Eye (tissue), 1 donor: ENCODE results near the gene KHNYN.

Experiments used
- DNase-seq: peaks from one replicate; pipeline ENCODE4 v3.0.0-alpha.2; 2015

KHNYN gene

DNA sequence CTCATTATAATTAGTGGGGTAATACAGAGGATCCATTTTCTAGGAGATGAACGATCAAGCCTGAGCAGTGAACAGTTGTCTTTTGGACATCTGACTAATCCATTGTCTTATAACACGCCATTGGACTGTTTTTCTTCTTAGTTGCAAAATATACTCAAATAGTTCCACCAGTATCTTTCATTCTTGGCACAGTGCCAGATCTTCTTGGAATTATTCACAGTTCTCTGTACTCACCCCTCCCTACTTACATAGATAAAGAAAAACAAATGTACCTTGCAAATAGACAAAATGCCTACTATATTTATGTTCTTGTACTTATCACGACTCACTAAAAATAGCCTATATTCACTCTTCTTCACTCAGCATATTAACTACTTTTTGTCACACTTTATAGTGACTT lies 4.0 kb upstream of the KHNYN start:
- DNase-seq, result peak; percentile 46

DNA sequence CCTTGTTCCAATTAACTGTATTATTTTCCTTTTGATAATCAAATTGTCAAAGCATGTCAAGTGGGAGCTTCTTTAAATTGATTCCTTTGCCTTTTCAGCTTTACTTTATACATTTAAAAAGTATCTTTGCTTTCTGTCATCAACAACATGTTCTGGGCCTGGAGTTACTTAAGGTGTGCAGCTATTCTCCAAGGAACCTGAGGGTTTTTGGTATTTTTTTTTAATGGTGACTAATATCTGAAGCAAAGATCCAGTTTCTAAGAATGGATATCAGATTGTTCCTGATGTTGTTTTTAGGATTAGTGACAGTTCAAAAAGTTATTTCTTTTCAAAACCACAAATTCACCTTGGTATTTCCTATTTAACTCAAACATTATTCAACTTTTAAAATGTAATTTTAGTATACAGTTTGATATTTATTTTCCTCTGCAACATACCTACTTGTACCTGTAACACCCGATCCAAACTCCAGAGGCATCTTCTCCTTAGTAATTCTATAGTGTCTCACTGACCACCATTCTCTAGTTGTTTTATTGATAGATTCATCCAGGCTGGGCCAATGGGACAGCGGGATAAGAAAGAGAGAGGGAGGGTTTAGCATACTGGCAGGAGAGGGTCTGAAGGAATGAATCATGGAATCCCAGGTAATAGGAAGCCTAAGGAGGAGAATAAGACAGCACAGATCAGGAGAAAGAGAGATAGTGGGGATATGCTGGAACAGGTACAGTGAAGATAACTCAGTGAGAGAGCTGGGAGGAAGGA lies 3.4 kb upstream of the KHNYN start:
- no peak for DNase-seq

DNA sequence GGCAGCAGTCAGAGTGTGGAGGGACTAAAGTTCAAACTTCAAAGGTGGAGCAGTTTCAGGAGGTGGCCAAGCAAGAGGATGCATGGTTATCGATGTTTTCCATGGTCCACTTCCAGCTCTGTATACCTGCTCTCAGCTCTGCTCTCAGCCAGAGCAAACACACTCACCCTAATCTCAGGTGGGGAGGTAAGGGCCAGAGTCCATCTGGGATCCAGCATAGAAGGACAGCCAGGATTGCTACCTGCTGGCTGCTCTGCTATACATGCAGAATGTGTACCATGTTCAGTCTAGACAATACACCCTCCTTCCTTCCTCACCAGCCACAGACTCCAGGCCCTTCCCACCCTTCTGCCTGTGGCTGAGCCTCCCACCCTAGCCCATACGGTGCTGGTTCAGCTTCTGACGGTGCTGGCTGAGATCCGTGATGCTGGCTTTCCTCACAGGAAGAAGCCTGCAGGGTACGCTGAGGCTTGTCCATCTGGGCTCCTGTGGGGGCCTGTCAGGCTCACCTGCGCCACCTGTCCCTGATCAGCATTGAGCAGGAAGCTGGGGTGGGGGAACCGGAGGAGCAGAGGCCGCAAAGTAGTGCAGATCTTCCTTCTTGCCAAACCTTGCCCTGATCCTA lies 2.7 kb upstream of the KHNYN start:
- no peak for DNase-seq

DNA sequence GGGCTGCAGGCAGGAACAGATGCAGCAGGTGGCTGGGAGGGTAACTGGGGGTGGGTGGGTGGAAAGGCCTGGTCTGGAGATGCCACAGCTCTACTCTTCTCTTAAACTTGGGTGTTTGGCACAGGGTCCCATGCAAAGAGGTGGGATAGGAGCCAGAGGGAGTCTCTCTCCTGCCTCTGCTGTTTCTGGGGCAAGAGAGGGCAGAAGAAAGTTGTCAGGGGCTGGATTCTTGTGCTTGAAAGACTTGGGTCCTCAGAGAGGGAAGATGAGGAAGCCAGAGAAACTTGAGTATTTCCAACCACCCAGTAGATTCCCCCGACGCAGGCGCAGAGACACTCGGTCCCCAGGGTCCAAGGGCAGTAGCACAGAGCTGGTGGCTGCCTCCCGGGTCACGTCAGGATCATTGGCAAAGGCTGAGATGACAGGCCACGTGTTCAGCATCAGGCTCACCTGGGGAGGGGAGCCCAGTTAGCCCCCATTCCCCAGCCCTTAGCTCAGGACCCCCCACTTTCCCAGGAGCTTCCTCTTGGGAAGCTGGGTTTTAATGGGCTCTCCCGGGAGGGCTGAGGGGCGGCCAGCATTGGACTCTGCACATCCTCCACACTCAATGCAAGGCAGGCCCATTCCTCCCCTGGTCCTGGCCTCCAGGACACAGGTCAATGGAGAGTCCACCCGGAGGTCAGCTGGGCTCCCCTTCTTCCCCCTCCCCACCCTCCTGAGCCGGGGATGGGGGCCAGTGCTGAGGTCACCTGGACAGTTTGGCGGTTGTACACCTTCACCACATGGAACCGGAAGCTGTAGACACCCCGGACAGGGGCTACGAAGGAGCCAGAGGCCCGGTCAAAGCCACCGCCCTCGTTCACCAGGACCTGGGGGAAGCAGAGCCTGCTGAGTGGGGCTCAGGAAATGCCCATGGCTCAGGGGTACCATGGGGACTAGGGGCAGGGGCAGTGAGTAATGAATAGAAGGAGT lies 1.9 kb upstream of the KHNYN start:
- no peak for DNase-seq

DNA sequence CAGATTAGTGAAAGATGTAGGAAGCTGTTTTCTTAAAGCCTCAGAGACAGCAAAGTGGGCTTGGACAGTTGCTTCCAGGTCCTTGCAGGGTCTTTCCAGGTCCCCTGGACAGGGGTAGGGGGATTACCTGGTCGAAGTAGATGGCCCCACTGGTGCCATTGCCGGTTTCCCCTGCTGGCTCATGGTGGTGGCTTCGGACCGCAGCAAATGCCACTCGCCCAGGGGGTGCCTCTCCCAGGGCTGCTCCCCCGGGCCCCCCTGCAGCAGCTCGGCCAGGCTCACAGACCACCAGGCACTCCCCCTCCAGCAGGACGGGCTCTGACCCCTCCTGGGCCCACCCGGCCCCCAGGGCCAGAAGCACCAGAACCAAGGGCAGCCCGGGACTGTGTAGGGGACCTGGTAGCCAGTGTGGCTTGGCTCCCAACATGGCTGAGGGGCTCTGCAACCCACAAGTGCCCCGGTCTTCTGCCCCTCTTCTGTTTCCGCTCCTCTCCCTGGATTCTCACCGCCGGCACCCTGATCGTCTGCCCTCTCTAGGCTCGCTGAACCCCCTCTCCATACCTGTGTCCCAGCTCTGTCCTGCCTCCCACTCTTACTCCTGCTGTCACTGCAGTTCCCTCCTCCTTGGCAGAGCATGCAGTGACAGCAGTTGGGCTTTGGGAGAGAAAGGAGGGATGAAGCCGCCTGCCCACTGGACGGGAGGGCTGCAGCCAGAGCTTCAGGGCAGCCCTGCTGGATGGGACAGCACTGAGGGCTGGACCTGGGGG lies 943 bp upstream of the KHNYN start:
- no peak for DNase-seq

DNA sequence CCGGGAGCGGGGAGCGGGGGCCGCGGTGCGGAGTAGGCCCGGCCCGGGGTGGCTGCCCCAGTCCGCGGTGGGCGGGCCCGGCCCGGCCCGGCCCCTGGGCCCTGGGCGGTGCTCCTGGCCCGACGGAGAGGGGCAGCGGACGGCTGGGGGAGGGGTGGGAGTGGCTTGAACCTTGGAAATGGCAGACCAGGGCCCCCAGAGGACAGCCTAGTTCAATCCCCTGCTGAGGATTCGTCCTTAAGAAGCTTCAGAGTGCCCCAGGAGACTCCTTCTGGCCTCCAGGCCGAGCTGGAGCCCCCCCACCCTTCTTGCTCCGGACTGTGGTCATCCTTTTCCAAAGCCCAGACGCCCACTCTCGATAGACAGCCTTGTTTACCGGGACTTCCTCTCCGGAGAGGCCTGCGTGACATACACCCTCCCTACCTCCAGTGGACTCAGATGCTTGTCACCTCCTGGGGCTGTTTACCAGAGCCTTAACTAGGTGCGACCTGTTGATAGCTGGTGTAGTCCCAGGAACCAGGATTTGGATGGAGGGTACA lies 458 bp downstream of the KHNYN start:
- peak; percentile 82 for DNase-seq

DNA sequence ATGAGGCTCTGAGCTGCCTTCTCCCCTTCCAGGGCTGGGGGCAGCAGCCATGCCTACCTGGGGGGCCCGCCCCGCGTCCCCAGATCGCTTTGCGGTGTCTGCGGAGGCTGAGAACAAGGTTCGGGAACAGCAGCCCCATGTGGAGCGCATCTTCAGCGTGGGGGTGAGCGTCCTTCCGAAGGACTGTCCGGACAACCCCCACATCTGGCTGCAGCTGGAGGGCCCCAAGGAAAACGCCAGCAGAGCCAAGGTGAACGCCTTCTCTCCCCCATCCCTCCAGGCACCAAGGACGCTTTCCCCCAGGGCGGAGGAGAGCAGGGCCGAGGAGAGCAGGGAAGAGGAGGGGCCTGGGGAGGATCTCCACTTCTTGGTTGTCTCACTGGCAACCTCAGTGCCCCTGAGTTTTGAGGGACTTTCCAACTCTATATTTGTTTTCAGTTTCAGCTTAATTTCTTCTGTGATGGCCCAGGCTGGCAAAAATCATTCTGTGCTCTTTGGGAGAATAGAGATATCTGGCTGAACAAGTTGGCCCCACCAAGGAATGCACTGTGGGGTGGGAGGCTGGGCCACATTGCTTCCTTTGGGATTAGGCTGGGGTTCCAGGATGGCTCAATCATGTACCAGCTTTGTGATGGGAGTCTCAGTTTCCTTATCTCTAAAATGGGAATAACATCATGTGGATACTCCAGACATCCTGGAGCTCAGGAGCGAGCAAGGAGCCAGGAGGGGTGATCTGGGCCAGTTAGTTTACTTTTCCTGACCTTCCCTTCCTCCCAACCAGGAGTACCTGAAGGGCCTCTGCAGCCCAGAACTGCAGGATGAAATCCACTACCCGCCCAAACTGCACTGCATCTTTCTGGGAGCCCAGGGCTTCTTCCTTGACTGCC lies 1.2 kb downstream of the KHNYN start:
- peak; percentile 50 for DNase-seq

DNA sequence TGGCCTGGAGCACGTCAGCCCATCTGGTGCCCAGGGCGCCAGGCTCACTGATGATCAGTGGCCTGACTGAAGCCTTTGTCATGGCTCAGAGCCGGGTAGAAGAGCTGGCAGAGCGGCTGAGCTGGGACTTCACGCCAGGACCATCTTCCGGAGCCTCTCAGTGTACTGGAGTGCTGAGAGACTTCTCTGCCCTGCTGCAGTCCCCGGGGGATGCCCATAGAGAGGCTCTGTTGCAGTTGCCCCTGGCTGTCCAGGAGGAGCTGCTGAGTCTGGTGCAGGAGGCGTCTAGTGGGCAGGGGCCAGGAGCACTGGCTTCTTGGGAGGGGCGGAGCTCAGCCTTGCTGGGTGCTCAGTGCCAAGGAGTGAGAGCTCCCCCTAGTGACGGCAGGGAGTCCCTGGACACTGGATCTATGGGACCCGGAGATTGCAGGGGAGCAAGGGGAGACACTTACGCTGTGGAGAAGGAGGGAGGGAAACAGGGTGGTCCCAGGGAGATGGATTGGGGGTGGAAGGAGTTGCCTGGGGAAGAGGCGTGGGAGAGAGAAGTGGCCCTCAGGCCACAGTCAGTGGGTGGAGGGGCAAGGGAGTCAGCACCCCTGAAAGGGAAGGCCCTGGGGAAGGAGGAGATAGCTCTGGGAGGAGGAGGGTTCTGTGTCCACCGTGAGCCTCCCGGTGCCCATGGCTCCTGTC lies 2.0 kb downstream of the KHNYN start:
- peak; percentile 94 for DNase-seq

DNA sequence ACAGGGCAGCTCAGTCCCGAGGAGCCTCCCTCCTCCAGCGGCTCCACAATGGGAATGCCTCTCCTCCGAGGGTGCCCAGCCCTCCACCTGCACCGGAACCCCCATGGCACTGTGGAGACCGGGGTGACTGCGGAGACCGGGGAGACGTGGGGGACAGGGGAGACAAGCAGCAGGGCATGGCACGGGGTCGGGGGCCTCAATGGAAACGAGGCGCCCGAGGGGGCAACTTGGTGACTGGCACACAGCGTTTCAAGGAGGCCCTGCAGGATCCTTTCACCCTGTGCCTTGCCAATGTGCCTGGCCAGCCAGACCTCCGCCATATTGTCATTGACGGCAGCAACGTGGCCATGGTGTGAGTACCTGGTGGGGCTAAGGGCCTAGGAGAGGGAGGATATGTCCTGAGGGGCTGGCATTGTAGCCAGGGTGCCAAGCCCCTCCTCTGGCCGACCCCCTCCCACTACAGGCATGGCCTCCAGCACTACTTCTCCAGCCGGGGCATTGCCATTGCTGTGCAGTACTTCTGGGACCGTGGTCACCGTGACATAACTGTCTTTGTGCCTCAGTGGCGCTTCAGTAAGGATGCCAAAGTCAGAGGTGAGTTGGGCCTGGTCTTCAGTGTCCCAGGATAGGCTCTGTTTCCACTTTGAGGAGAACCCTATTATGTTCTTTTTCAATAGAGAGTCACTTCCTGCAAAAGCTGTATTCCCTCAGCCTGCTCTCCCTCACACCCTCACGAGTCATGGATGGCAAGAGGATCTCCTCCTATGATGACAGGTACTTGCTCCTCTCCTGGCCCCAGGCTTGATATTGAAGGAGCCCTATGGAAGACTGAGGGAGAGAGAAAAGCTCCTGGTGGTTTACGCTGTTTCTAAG lies 2.7 kb downstream of the KHNYN start:
- no peak for DNase-seq

DNA sequence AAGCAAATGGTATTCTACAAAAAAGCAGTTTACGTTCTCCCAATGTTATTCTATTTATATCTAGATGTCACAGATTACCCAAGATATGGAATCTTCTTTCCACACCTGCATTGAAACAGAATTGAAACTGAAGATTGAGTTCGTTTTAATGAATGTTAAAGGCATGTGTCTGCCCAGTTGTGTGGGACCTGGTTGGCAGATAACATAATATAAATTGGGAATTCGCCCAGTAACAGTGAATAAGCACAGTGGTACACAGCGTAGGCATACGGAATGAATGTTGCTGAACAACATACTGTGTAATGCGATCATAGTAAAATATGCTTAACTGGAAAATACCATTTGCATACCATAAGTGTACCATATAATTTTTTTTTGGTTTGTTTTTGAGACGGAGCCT lies 4.3 kb downstream of the KHNYN start:
- DNase-seq, result no peak

DNA sequence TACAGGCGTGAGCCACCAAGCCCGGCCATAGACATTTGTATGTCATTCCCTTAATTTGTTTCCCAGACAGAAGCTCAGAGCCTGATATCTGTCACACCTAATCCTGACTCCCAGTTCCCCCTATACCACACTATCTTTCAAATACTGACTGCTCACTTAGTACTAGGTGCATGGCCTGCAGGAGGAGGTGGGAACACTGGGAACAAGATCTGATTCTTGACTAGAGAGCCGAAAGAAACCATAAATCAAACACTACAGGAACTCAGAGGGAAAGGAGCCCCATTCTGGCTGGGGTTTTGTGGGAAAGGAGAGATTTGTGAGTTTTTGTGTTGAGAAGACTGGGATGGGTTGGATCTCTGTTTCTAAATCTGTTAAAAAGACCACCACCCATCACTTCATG lies 4.9 kb downstream of the KHNYN start:
- no peak for DNase-seq

DNA sequence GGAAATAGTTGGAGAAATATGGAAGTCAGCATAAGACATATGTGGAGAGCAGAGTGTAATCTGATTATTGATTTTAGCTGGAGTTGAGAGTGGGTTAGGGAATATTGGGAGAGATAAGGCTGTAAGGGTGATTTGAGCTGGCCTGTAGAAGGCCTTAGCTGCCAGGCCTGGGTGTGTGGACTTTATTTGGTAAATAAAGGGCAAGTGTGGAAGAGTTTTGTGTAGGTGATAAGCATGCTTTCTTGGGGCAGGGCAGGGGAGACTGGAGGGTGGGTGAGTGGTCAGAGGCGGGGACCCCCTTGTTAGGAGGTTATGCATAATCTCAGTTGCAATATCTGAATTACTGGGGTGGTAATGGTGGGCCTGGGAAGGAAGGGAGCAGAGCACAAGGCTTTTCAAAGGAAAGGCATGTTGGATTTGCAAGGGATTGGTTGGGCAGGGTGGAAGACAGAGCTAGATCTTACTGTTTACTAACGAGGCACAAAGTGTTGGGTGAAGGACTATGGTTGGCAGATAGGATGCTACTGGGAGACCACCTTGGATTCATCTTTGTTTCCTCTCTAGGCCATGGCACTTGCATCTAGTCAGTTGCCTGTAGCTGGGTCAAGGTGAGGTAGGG lies 5.5 kb downstream of the KHNYN start:
- DNase-seq, result no peak

DNA sequence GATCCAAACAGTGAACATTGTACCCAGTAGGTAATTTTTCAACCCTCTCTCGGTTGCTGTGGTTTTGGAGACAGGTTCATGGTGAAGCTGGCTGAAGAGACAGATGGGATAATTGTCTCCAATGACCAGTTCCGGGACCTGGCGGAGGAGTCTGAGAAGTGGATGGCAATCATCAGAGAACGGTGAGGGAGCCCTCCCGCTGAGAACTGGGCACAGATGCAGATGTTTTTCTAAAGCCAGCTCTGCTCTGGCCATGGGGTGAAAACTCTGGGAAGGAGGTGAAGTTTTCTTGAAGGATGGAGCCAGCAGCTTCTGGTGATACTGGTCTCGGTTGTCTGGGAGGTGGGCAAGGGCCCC lies 6.2 kb downstream of the KHNYN start:
- DNase-seq, result no peak

DNA sequence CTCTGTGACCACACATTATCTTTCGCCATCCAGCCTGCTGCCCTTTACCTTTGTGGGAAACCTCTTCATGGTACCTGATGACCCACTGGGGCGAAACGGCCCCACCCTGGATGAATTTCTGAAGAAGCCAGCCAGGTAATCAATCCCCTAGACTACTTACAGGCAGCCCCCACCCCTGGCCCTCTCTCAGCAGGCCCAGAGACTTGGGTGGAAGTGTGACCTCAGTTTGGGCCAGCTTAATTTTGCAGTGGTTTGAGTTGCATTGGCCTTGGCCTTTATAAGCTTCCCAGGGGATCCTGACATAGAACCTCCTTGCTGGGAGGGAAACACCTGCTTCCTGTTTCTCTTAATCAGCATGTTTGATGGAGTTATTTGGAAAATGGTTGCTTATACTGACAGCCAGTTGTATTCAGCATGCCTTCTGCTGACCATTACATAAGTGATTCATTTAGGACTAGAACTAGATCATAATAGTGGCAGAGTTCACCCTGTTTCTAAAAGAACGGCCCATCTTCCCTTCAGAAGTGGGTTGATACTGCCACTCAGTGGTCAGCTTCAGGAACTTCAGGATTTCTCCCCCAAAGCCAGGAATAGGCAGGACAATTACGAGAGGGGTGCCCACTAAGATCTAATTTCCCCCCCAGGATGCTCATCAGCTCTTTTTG lies 6.7 kb downstream of the KHNYN start:
- peak; percentile 88 for DNase-seq

DNA sequence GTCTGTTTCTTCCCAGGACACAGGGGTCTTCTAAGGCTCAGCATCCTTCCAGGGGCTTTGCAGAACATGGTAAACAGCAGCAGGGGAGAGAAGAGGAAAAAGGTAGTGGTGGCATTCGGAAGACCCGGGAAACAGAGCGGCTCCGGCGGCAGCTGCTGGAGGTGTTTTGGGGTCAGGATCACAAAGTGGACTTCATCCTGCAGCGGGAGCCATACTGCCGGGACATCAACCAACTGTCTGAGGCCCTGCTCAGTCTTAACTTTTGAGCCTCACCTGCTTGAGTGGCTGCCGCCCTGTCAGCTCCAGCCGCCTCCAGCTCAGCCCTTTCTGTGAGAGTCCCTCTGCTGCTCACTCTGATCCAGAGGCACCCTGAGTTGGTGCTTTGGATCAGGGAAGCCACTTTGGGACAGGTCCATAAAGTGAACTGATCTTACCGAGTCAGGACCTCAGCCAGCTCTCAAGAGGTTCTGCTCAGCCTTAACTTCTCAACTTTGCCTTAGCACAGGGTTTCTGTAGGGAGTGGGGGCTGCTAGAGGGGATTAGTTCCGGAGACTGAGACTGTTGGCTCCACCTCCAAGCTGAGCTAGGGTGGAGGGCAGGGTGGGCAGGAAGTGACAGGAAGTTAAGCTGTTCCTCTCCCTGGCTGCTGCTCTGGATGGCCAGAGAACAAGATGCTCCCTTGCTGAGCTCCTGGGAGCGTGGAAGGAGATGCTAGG lies 7.4 kb downstream of the KHNYN start:
- no peak for DNase-seq

DNA sequence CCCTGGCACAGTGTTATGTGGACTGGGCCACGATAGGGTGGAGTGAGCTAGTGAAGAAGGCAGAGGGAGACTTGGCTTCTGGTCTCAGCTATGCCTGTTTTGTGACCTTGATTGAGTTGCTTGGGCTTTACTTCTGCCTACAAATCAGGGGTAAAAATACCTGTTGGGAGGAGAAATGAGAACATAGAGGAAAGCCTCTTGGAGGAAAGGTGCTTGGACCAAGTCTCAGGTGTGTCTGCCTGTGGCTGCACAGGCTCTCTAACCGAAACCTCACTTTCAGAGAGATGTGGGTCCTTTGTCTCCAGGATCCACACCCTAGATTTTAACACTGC lies 7.9 kb downstream of the KHNYN start:
- DNase-seq, result no peak

DNA sequence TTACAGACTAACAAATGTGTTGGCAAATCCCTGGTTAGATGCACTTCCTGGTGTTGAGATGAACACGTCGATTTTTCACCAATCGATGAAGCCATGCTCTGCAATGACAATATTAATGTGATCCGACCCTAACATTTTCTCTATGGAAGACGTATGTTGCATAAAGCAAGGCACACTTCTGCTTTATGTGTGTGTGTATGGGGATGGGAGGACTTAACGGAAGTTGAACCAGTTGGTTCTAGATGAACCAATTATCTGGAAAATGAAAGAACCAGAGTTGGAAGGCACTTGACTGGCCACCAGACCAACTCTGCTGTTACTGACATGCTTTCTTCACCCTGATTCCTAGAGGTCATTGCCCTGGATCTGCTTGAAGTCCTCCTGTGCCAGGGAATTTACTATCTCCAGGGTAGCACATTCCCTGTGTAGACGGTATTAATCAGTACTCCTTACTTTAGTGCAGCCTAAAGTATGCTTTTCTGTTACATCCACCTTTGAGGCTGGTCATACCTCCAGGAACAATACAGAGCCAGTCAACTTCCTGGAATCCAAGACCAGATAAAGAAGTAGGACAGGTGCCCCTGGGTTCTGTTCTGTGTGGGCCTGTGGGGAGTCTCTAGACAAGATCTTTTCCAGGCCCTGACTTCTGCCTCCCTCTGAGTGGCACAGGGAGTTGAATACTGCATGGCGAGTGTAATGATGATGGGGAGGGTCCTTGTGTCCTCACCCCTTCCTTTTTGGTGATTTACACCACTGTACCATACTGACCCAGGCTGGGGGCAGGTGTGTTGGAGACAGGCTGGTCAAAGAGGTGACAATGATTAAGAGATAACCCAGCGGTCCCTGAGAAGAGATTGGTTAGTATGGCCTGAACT lies 8.7 kb downstream of the KHNYN start:
- no peak for DNase-seq
